HG03521 (cell line): Measurements from ENCODE around the gene MRPL19.
"Not testable (repeated sequence)": the region's sequence is repeated elsewhere in the genome, so short reads cannot be mapped to it uniquely, and the experiment has no call there.

ENCODE experiments used
- ATAC-seq: cut with Tn5 transposase; IDR thresholded peaks from one replicate; pipeline ENCODE4 v1.9.1; 2021; ENCODE audit warnings: mild to moderate bottlenecking, moderate library complexity; ENCODE audit not compliant: unreplicated experiment

Gene MRPL19

DNA sequence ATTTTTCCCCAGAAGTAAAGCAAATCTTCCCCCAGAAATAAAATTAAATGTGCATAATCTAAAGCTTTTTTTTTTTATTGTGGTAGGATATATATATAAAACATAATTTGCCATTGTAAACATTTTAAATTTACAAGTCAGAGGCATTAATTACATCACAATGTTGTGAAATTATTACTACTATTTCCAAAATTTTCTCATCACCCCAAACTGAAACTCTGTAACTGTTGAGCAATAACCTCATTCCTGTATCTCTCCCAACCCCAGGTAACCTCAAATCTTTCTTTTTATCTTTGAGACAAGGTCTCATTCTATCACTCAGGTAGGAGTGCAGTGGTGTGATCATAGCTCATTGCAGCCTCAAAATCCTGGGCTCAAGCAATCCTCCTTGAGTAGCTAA, 11.2 kb downstream of the MRPL19 start:
- no peak for ATAC-seq

DNA sequence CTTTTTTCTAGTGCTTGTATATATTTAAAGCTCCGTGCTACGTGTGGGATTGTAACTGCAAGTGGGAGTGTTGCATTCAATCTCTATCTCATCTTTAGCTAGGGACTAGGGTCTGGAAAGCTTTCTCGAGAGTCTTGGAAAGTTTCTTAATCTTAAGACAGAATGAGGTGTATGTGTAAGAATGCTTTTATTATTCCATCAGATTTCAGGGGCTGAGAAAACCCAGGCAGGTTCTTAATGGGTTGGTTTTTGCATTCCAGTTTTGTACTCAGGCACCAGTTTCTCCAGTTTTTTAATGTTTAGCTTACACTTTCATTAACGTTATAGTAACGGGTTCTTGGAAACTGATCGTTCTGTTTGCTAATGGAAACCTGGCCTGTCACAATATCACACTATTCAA, 20.3 kb downstream of the MRPL19 start:
- no peak for ATAC-seq

DNA sequence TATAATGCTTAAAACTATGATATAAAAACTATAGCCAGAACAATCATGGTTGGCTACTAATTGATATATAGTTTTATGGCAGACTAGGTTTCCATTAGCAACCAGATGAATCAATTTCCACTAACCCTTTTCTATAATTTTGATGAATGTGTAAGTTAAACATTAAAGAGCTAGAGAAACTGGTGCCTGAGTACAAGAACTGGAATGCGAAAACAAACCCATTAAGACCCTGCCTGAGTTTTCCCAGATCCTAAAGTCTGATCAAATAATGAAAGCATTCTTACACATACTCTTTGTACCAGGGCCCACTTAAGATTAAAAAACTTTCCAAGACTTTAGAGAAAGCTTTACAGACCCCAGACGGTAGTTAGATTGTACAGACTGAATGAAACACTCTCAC, 21.3 kb downstream of the MRPL19 start:
- ATAC-seq: no peak

DNA sequence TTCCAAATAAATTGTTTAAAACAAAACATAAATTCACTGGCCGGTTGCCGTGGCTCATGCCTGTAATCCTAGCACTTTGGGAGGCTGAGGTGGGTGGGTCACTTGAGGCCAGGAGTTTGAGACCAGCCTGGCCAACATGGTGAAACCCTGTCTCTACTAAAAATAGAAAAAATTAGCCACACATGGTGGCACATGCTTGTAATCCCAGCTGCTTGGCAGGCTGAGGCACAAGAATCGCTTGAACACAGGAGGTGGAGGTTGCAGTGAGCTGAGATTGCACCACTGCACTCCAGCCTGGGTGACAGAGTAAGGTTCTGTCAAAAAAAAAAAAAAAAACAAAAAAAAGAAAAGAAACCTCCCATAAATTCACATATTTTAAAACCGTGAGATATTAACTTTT, 28.8 kb downstream of the MRPL19 start:
- ATAC-seq: not testable (repeated sequence)

DNA sequence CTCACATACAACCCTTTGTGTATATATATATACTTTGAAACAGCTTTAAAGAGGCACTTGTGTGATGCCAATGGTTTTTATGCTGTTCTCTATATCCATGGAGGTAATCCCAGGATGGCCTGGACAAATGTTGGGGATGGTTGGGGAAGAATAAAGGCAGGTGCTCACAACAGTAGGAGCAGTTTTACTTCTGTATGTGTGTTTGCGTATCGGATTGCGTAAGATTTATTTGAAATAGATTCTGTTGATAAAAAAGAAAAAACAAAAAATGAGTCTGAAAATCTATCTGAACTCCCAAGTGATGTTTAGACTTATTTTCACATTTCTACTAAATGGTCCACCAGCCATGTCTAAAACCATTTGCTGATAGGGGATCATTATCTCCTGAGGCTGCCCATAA, 29.3 kb downstream of the MRPL19 start:
- no peak for ATAC-seq

DNA sequence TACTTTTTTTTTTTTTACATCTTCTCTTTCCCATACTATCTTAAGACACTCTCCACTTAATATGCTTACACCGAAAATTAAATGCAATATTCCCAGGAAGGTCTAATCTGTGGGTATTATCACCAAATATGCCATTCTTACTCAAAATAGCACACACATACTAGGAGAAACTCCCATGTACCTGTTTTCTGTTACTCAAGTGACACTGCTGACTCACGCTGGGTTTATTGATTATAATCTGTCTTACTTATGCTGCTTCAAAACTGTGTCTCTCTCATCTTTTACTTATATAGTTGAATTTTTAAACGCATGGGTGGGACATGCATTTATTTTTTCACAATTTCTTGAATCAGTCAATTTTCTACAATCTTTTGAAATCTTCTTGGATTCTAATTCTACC, 29.9 kb downstream of the MRPL19 start:
- ATAC-seq: no peak

DNA sequence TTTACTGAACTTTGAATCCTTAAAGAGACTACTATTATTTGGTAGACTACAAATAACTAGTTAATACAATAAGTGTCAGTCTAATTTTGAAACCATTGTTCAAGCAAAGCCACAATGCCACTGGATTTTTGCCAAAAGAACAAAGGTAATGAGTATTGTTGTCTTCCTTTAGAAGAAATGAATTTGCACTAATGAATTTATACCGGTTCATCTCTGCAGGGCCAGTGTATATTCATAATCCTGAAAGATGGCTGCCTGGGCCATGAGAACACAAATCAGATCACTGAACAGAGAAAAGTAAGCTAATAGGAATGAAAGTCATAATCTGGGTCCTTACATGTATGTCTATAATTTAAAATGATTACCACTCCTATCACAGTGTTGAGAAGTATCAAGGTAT, 33.0 kb downstream of the MRPL19 start:
- ATAC-seq: no peak

DNA sequence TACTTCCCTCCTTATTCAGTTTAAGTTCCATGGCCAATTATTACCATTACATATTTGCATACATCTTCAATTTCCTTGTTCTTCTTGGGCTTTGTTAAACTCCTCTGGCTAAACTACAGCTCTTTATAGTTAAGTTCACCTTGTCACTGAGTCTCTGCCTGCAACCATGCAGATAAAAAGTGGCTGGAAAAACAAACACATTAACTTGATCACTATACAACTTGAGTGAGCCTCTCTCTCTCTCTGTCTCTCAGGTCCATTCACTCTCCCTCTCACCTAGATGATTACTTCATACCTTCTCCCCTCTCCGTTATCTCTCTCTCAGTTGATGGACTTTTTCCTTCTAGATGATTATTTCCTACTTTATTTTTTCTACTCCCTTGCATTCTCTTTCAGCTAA, 33.8 kb downstream of the MRPL19 start:
- ATAC-seq: no peak

DNA sequence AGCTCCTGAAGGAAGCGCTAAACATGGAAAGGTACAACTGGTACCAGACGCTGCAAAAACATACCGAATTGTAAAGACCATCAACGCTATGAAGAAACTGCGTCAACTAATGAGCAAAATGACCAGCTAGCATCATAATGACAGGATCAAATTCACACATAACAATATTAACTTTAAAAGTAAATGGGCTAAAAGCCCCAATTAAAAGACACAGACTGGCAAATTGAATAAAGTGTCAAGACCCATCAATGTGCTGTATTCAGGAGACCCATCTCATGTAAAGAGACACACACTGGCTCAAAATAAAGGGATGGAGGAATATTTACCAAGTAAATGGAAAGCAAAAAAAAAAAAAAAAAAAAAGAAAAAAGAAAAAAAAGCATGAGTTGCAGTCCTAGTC, 36.8 kb downstream of the MRPL19 start:
- ATAC-seq: not testable (repeated sequence)

DNA sequence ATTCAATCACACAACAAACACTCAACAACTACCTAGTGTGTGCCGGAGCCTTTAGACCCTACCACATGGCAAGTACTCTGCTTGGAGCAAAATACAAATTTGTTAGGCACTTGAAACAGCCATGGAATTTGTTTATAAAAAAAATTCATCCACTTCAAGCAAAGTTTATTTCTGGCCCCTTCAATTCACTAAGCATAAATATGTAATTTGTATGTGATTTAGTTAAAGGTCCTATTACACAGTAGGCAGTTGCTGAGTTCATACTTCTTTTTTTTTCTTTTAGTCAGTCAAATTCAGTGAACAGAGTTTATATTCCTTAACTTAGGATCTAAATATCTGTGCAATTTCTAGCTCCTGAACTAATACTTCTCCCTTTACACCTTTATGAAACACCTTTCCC, 41.6 kb downstream of the MRPL19 start:
- no peak for ATAC-seq

DNA sequence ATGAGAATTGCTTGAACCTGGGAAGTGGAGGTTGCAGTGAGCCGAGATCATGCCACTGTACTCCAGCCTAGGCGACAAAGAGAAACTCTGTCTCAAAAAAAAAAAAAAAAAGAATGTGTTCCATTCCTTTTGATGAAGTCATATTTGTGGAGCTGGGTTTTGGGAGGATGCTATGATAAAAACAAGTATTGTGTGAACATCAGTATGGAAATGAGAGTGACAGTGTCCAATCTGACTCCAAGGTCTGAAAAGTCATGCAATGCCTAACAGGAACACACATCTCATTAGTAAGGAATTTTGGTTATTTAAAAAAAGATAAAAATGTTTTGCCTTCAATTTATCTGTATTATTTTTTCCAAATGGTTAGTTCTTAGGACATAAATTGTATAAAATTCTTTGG, 52.3 kb downstream of the MRPL19 start:
- no peak for ATAC-seq

DNA sequence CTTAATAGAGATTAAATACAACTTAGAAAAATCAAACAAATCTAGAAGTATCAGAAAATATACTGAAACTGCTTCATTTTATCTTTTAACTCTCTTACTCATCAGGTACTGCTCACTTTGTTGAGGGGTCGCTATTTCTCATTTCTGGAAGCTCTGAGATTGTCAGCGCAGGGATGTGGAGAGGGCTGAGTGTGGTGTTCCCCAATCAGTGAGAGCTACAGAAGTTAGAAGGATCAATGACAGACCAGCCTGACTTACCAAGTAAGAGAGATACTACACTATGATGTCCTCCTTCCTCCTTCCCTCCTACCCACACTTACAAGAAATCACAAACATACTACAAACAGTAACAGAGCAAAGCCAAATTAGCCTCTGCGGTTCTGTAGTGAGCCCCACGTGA, 56.0 kb downstream of the MRPL19 start:
- no peak for ATAC-seq

DNA sequence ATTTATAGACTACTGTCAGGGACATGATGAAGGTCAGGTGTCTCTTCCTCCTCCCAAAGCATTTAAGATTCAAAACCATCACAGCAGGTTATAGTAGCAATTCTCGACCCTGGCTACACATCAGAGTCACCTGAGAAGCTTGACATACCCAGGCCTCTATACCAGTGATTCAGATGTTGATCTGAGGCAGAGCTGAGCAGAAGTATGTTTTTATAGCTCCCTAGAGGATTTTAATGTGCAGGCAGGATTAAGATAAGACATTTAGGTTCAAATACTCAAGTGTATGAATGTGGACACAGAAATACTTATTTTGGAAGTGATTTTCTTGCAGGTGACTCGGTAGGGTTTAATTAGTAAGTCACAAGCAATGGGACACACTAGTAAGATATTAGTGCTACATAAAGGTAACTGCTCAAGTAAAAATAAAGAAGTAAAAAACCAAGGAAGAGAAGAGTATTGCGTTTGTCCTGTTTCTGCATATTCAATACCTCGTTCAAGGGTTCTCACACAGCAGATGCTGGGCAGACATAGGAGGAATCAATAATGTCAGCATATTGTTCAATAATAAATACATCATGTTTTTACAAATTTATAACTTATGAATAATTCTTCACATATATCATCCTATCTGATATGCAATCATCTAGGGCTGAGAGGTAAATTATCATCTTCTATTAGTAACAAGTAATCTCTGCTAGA, 57.2 kb downstream of the MRPL19 start:
- ATAC-seq: no peak

DNA sequence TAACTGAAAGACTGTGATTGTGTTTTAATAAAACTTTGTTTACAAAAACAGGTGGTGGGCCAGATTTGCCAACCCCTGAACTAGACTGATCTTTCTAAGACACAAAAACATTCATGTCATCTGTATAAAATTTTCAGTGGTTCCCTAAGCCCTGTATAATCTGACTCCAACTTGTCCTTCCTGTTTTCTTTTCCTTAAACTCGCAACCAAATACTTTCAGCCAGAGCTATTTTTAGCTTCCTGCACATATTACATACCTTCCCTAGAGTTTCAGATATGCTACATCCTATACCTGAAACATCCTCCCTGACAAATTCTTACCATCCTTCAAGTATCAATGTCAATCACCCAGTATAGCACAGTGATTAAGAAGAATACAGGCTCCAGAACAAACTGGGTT, 59.3 kb downstream of the MRPL19 start:
- ATAC-seq: no peak

DNA sequence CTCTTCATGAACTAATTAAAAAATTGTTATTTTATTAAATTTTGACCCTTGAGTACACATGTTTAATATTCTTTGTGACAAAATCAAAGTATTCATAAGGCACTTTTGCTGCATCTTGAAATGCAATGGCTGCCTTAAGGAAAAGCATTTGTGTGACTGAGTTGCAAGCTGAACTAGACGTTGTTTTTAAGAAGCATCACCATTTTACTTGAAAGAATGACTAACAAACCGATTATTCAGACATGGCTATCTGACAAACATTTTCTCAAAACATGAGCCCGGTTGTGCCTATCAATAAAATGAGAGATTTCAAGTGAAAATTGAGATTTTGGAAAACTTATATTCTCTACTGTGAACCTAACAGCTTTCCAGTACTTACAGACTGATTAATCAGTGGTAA, 61.3 kb downstream of the MRPL19 start:
- ATAC-seq: no peak

DNA sequence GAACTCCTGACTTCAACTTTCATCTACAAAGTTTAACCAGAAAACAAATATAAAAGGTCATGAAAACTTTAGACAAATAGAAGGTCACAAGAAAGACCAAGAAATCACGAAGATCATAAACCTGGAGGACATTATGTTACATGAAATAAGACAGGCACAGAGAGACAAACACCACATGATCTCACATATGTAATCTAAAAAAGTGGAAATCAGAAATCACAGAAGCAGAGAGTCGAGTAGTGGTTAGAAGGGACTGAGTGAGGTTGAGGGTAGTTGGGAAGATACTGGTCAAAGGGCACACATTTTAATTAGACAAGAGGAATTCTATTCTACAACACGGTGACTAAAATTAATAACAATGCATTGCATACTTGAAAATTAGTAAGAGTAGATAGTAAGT, 62.7 kb downstream of the MRPL19 start:
- ATAC-seq: no peak

DNA sequence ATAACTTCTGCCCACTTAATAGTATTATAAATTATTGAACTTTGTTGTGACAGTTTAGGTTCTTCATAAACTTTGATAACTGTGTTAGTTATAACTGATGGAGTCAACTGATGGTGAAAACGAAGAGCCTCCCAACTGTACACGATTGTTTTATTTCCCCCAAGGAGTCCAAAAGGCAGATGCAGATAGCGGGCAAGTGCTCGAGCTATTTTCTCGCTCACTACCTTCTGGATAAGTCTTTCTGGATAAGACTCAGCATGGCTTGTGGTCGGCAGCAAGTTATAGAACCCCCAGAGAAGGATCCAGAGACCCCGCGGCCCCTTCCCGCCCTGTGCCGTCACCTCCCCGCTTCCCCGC, 63.6 kb downstream of the MRPL19 start:
- ATAC-seq: no peak

DNA sequence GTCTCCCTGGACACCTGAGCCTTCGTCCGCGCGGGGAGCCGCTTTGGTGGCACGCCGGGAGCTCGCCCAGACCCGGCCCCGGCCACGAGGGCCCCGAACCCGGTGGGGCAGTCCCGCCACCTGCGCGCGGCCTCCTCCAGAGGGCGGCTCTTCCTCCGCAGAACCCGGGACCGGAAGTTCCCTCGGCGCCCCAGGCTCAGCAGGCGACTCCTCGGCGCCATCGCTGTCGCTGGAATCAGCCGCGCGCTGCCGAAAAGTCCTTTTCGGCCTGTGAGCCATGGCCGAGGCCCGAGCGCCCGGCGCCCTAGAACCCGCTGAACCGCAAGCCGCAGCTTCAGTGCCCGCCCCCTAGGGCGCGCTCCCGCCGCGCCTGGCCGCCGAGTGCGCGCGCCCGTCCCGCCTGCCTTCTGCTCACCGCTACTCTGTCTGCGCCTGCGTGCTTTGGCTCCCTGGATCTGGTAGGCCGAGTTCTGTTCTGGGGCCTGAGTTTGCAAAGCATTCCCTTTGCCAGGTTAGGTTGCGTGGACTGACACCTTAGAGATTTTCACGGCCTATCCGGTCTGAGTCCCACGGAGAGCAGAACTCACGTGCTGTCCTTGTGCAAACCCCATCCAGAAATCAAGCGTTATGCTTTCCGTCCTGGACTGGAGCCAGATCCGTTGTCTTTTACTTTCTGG, 64.1 kb downstream of the MRPL19 start, which contains the start of gene GCFC2:
GCFC2 (minus strand) TSS at position 339 of the 677 bp plus-strand sequence; CDS start at position 279, 60 bp downstream.
- ATAC-seq: peak; percentile 94

DNA sequence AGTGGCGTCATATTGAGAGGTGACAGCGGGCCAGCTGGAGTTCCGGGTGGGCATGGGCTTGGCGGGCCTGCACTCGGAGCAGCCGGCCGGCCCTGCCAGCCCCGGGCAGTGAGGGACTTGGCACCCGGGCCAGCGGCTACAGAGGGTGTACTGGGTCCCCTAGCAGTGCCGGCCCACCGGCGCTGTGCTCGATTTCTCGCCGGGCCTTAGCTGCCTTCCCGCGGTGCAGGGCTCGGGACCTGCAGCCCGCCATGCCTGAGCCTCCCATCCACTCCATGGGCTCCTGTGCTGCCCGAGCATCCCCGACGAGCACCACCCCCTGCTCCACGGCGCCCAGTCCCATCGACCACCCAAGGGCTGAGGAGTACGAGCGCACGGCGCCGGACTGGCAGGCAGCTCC, 65.0 kb downstream of the MRPL19 start:
- not testable (repeated sequence) for ATAC-seq

DNA sequence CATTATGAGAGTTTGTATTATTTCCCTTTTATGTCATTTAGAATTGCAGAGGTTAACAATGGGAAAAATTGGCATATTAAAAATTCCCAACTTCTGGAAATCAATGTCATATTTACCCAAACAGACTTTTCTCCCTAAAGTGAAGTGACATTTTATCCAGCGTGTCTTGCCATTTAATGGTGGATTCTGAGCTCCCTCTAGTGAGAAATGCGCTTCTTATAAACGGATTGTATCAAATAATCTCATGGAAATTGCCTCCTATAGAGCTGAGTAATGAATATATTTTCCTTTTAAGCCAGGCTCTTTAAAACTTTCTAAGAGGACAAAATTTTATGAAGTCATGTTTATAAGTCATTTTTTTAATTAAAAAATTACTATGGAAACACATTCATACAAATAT, 69.8 kb downstream of the MRPL19 start:
- no peak for ATAC-seq

DNA sequence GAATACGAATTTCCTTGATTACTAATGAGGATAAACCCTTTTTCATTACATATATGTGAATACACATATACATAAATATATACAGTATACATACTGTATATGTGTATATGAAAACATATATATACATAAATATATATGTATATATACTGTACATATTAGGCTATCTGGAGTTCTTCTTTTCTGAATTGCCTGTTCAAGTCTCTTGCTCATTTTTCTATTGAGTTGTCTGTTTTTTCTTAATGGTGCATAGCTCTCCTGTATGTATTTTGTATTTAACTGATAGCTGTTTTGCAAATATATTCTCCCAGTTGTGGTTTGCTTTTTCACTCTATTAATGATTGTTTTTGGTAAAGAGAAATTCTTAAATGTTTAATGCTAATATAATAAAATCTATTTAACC, 73.0 kb downstream of the MRPL19 start:
- no peak for ATAC-seq

DNA sequence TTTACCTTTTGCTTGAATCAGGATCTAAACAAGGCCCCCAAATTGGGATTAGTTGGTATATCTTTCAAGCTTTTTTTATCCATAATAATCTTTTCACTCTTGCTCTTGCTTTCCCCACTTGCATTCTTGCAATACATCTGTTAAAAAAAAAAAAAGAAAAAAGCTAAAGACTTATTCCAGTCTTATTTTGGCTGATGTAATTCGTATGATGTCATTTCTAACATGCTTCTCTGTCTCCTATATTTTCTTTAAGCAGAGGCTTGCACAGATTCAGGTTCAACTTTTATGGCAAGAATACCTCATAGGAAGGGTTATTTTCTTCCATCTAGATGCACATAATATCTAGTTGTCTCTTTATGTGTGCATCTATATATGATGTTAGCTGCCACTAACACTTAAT, 73.9 kb downstream of the MRPL19 start:
- ATAC-seq: no peak

DNA sequence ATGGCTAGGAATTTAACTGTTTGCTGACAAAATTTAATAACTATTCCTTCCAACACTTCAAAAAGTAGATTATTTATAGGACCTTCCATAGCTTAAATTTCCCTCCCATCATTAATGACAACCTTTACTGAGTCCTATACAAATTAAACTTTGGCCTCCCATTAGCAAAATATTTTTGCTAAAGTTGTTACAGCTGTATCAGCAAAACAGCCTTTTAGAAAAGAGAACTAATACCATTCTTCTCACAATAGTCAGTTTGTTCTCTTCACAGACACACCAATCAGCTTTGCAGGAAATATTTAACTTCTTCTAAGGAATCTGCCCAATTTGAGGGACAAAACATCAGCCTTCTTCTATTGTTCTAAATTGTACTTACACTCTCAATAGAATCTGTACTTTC, 76.1 kb downstream of the MRPL19 start:
- ATAC-seq: no peak
